Panc1 (cell line): Measurements from ENCODE around the gene NEK4. TPM values are rescaled to one million over a fixed set of nuclear protein-coding genes. Genes with fewer than 3 reads are reported as not detected.

Source experiments
- ATAC-seq: fragments of 200-7000 bp; cut with Tn5 transposase; 2 replicates; pipeline ENCODE4 v1.9.1; 2020; ENCODE audit warnings: mild to moderate bottlenecking, moderate library complexity
- BruUV-seq: library from RNA; stranded (reverse); fragments of 400-500 nt; replicated peaks from 2 replicates; lab custom pipeline; 2021; lab: Mats Ljungman, UMichigan
- CTCF ChIA-PET: fragments of 300-600 bp; sonication (Branson Sonifier 250); formaldehyde crosslinking; loops from one replicate; lab custom pipeline; 2022; ENCODE audit warnings: antibody characterized with exemption; lab: Charles Lee
- POLR2A ChIA-PET: fragments of 300-600 bp; sonication (Branson Sonifier 250); formaldehyde crosslinking; loops from one replicate; lab custom pipeline; 2022; ENCODE audit warnings: antibody characterized with exemption; lab: Charles Lee
- DNase-seq: peaks from one replicate; pipeline ENCODE4 v3.0.0-alpha.2; 2010; ENCODE audit warnings: low read depth, low spot score
- H3K27ac ChIP-seq: 2 replicates; pipeline ENCODE4 v1.5.1; 2011; ENCODE audit warnings: mild to moderate bottlenecking, low read length, inconsistent platforms
- H3K27me3 ChIP-seq: fragments of 200-500 bp; sonication (Bioruptor generic); 2 replicates; pipeline ENCODE4 v1.6.0; 2014; ENCODE audit warnings: low read length, inconsistent platforms; ENCODE audit not compliant: control insufficient read depth, insufficient read depth
- H3K36me3 ChIP-seq: fragments of 200-500 bp; sonication (Bioruptor generic); 2 replicates; pipeline ENCODE4 v1.5.1; 2014; ENCODE audit warnings: inconsistent platforms, mild to moderate bottlenecking, low read length, moderate library complexity; ENCODE audit not compliant: control insufficient read depth, insufficient read depth
- H3K4me1 ChIP-seq: 2 replicates; pipeline ENCODE4 v1.5.1; 2011; ENCODE audit warnings: inconsistent platforms, mild to moderate bottlenecking, low read length, moderate library complexity; ENCODE audit not compliant: control insufficient read depth, insufficient read depth
- H3K4me3 ChIP-seq, 2 experiments: 2 replicates each; pipeline ENCODE4 v1.5.1; 2011 to 2012; ENCODE audit warnings: low read depth in 2 of 2, low read length in 2 of 2, mild to moderate bottlenecking in 2 of 2, inconsistent platforms in 1 of 2, moderate library complexity in 1 of 2
- H3K9me3 ChIP-seq: fragments of 200-500 bp; sonication (Bioruptor generic); 2 replicates; pipeline ENCODE4 v1.5.1; 2014; ENCODE audit warnings: low read depth, mild to moderate bottlenecking, inconsistent platforms, low read length, moderate library complexity; ENCODE audit not compliant: control insufficient read depth, insufficient read depth
- CTCF ChIP-seq: fragments of 450-650 bp; IDR thresholded peaks from 2 replicates; pipeline ENCODE4 v1.5.1; 2017; ENCODE audit warnings: mild to moderate bottlenecking
- POLR2AphosphoS5 ChIP-seq: IDR thresholded peaks from 2 replicates; pipeline ENCODE4 v1.6.1; 2012; ENCODE audit warnings: mild to moderate bottlenecking, low read depth, low read length, moderate library complexity
- REST ChIP-seq, 2 experiments: IDR thresholded peaks; 2 replicates each; pipeline ENCODE4 v1.6.1; 2011 to 2012; ENCODE audit warnings: low read depth in 2 of 2, control low read depth in 1 of 2, low read length in 1 of 2, mild to moderate bottlenecking in 1 of 2, moderate library complexity in 1 of 2; ENCODE audit not compliant: insufficient read depth in 1 of 2
- SIN3A ChIP-seq: IDR thresholded peaks from 2 replicates; pipeline ENCODE4 v1.6.1; 2012; ENCODE audit warnings: low read depth, mild to moderate bottlenecking, low read length, moderate library complexity, borderline replicate concordance; ENCODE audit not compliant: insufficient read depth
- TCF7L2 ChIP-seq: IDR thresholded peaks from 2 replicates; pipeline ENCODE4 v1.6.1; 2011; ENCODE audit warnings: mild to moderate bottlenecking, low read depth, low read length, inconsistent platforms
- in situ Hi-C: cut with HindIII; loops from 2 replicates; pipeline ENCODE4 v1.10.0; 2016; ENCODE audit warnings: low sequenced_read_pairs, low pct_unique_long_range_greater_than_20kb
- intact Hi-C: fragments of 100-400 bp; cut with micrococcal nuclease; formaldehyde crosslinking; loops from one replicate; pipeline ENCODE4 v1.10.0; 2022; ENCODE audit not compliant: unreplicated experiment
- total RNA-seq: library from RNA; stranded (reverse); gene quantifications from one replicate; pipeline ENCODE4 v1.2.1, GENCODE V29; 2021; ENCODE audit not compliant: unreplicated experiment

Gene NEK4
- total RNA-seq, 1 experiment from 2014 or later = 22.9 TPM

GRCh38 chr3:52705688-52706686, 64.8 kb downstream of the NEK4 start, which contains the start of the genes GLT8D1 and SPCS1:
Gene GLT8D1 (minus strand): TSS chr3:52705791. CDS start chr3:52700460, 5,331 bp downstream.
Gene SPCS1 (plus strand): TSS chr3:52706106. CDS start chr3:52706247, 141 bp downstream.
- ChIA-PET POLR2A (interaction anchor here (0.6 to 0.7 kb wide), 2 partner anchors 65 to 76 kb away, joined by 3 to 9 read pairs; no protein-coding TSS in a partner anchor), CTCF (no interaction called here)
- Histone ChIP-seq H3K36me3 (peaks cover 16% of the 10 kb centered on the region), H3K9me3 (no peaks in the 10 kb centered on the region), H3K27ac (peak within 1 kb of the TSS; percentile 75), H3K27me3 (no peaks in the 10 kb centered on the region), H3K4me1 (peaks cover 17% of the 10 kb centered on the region), H3K4me3 (peak within 1 kb of the TSS; percentile 64 to 99)
- DNase-seq (no peak), ATAC-seq (peak; percentile 97)
- TF ChIP-seq CTCF = no peak
- no peak for TF ChIP-seq REST (IDR thresholded peaks at IDR 0.05; ENCODE audit: insufficient read depth in 1 of 2, low read depth in 2 of 2, low read length in 1 of 2)
- TF ChIP-seq POLR2AphosphoS5 = peak; percentile 75
- no peak for TF ChIP-seq TCF7L2
- TF ChIP-seq SIN3A = 0 out of 2 replicates have a peak, but pooled peaks have one; percentile 69
- intact Hi-C loops (no loop called here), in situ Hi-C loops (no loop called here)
- BruUV-seq = no TSS peak

GRCh38 chr3:52705438-52705687, 65.4 kb downstream of the NEK4 start:
- ChIA-PET CTCF (no interaction called here), POLR2A (interaction anchor here (0.6 kb wide), 1 partner anchor 77 kb away, joined by 3 read pairs; no protein-coding TSS in a partner anchor)
- in situ Hi-C loops = no loop called here
- Histone ChIP-seq H3K4me1 (peaks cover 17% of the 10 kb centered on the region), H3K4me3 (peak overlapping the region; percentile 64 to 99), H3K36me3 (peaks cover 16% of the 10 kb centered on the region), H3K27me3 (no peaks in the 10 kb centered on the region), H3K9me3 (no peaks in the 10 kb centered on the region), H3K27ac (peak overlapping the region; percentile 75)
- ATAC-seq = peak; percentile 69
- no TSS peak for BruUV-seq
- intact Hi-C loops = no loop called here
- DNase-seq = no peak
- no peak for TF ChIP-seq POLR2AphosphoS5
- no peak for TF ChIP-seq REST (IDR thresholded peaks at IDR 0.05; ENCODE audit: insufficient read depth in 1 of 2, low read depth in 2 of 2, low read length in 1 of 2)
